ENCODE data around the gene ANKRD13D.

- TF ChIP-seq CTCF (IDR thresholded peaks at IDR 0.05; ENCODE audit: insufficient read depth, low read depth, low read length) (no peak), EZH2 (IDR thresholded peaks at IDR 0.05; ENCODE audit: insufficient read depth, low read length) (no peak)
Observed at GRCh38 chr11:67243051-67243450, 46.1 kb upstream of the ANKRD13D start.

Data from astrocyte (in vitro differentiated cells and primary cell).